ENCODE data around the gene AKR7A3. TPM values are rescaled to one million over a fixed set of nuclear protein-coding genes. Genes with fewer than 3 reads are reported as not detected.
"Not testable (repeated sequence)": the region's sequence is repeated elsewhere in the genome, so short reads cannot be mapped to it uniquely, and the experiment has no call there.

Gene AKR7A3
- total RNA-seq, 1 experiment from 2014 or later, result 0.40 TPM

GRCh38 chr1:19306941-19307340 is 18.4 kb upstream of the AKR7A3 start:
- Mint-ChIP-seq H3K9me3 (ENCODE audit: unreplicated experiment) (no peaks in the 10 kb centered on the region), H3K36me3 (ENCODE audit: insufficient read depth, unreplicated experiment) (peaks cover 51% of the 10 kb centered on the region), H3K4me1 (ENCODE audit: insufficient read depth, unreplicated experiment) (peaks cover 17% of the 10 kb centered on the region), H3K4me3 (ENCODE audit: unreplicated experiment) (no peak overlapping the region), H3K27me3 (ENCODE audit: insufficient read depth, unreplicated experiment) (no peaks in the 10 kb centered on the region), H3K27ac (ENCODE audit: low read depth, unreplicated experiment) (no peak overlapping the region)
- no peak for DNase-seq (ENCODE audit: unreplicated experiment)
- TF ChIP-seq CTCF (IDR thresholded peaks at IDR 0.05; ENCODE audit: unreplicated experiment), result no peak
- BruUV-seq (replicated peaks), result no TSS peak
- CTCF ChIA-PET, result interaction anchor here (0.7 kb wide), 1 partner anchor 107 kb away, joined by 3 read pairs; no protein-coding TSS in a partner anchor
- intact Hi-C loops (cut with micrococcal nuclease), result no loop called here
- POLR2A ChIA-PET, result no interaction called here

GRCh38 chr1:19305880-19306279 is 17.3 kb upstream of the AKR7A3 start:
- Mint-ChIP-seq H3K27me3 (ENCODE audit: insufficient read depth, unreplicated experiment) (no peaks in the 10 kb centered on the region), H3K9me3 (ENCODE audit: unreplicated experiment) (no peaks in the 10 kb centered on the region)

GRCh38 chr1:19304081-19304480 is 15.5 kb upstream of the AKR7A3 start:
- intact Hi-C loops (cut with micrococcal nuclease); CTCF ChIA-PET; BruUV-seq (replicated peaks); H3K27ac Mint-ChIP-seq (ENCODE audit: low read depth, unreplicated experiment); H3K9me3 Mint-ChIP-seq (ENCODE audit: unreplicated experiment); H3K4me1 Mint-ChIP-seq (ENCODE audit: insufficient read depth, unreplicated experiment); POLR2A ChIA-PET; H3K27me3 Mint-ChIP-seq (ENCODE audit: insufficient read depth, unreplicated experiment); DNase-seq (ENCODE audit: unreplicated experiment); H3K4me3 Mint-ChIP-seq (ENCODE audit: unreplicated experiment): not testable (repeated sequence)
- H3K36me3 Mint-ChIP-seq (ENCODE audit: insufficient read depth, unreplicated experiment), result peaks cover 51% of the 10 kb centered on the region

More at GRCh38 chr1:19305880-19306279, 17.3 kb upstream of the AKR7A3 start:
- no peak for DNase-seq (ENCODE audit: unreplicated experiment)
- peaks cover 12% of the 10 kb centered on the region for H3K4me1 Mint-ChIP-seq (ENCODE audit: insufficient read depth, unreplicated experiment)
- TF ChIP-seq CTCF (IDR thresholded peaks at IDR 0.05; ENCODE audit: unreplicated experiment), result no peak
- intact Hi-C loops (cut with micrococcal nuclease), result no loop called here
- H3K27ac Mint-ChIP-seq (ENCODE audit: low read depth, unreplicated experiment), result no peak overlapping the region
- H3K4me3 Mint-ChIP-seq (ENCODE audit: unreplicated experiment), result no peak overlapping the region
- POLR2A ChIA-PET, result no interaction called here
- H3K36me3 Mint-ChIP-seq (ENCODE audit: insufficient read depth, unreplicated experiment), result peaks cover 51% of the 10 kb centered on the region
- no TSS peak for BruUV-seq (replicated peaks)
- CTCF ChIA-PET, result no interaction called here

GRCh38 chr1:19300211-19300610 is 11.6 kb upstream of the AKR7A3 start:
- CTCF ChIA-PET, result no interaction called here
- Mint-ChIP-seq H3K9me3 (ENCODE audit: unreplicated experiment) (peaks cover 9% of the 10 kb centered on the region), H3K4me3 (ENCODE audit: unreplicated experiment) (no peak overlapping the region), H3K36me3 (ENCODE audit: insufficient read depth, unreplicated experiment) (peaks cover 28% of the 10 kb centered on the region), H3K27ac (ENCODE audit: low read depth, unreplicated experiment) (no peak overlapping the region), H3K4me1 (ENCODE audit: insufficient read depth, unreplicated experiment) (no peaks in the 10 kb centered on the region), H3K27me3 (ENCODE audit: insufficient read depth, unreplicated experiment) (no peaks in the 10 kb centered on the region)
- no peak for TF ChIP-seq CTCF (IDR thresholded peaks at IDR 0.05; ENCODE audit: unreplicated experiment)
- no peak for DNase-seq (ENCODE audit: unreplicated experiment)
- BruUV-seq (replicated peaks), result no TSS peak
- POLR2A ChIA-PET, result no interaction called here
- intact Hi-C loops (cut with micrococcal nuclease), result no loop called here

GRCh38 chr1:19294638-19295037 is 6.1 kb upstream of the AKR7A3 start:
- CTCF ChIA-PET, result no interaction called here
- BruUV-seq (replicated peaks), result no TSS peak
- Mint-ChIP-seq H3K9me3 (ENCODE audit: unreplicated experiment) (peaks cover 20% of the 10 kb centered on the region), H3K36me3 (ENCODE audit: insufficient read depth, unreplicated experiment) (no peaks in the 10 kb centered on the region), H3K4me3 (ENCODE audit: unreplicated experiment) (no peak overlapping the region), H3K27ac (ENCODE audit: low read depth, unreplicated experiment) (no peak overlapping the region), H3K27me3 (ENCODE audit: insufficient read depth, unreplicated experiment) (no peaks in the 10 kb centered on the region), H3K4me1 (ENCODE audit: insufficient read depth, unreplicated experiment) (no peaks in the 10 kb centered on the region)
- DNase-seq (ENCODE audit: unreplicated experiment), result no peak
- POLR2A ChIA-PET, result interaction anchor here (1.0 kb wide), 1 partner anchor 8 kb away, joined by 3 read pairs; no protein-coding TSS in a partner anchor
- TF ChIP-seq CTCF (IDR thresholded peaks at IDR 0.05; ENCODE audit: unreplicated experiment), result no peak
- intact Hi-C loops (cut with micrococcal nuclease), result no loop called here

Data from MCF 10A (cell line).